ENCODE results near the gene OMP. TPM values are rescaled to one million over a fixed set of nuclear protein-coding genes. Genes with fewer than 3 reads are reported as not detected.

OMP gene
- total RNA-seq, 2 experiments from 2014 or later, result not detected

GRCh38 chr11:77100166-77101042, 2.2 kb upstream of the OMP start:
- no peak for DNase-seq
- ChIA-PET CTCF (interaction anchor here (0.7 to 1.8 kb wide), 4 partner anchors 9 to 53 kb away, joined by 3 to 9 read pairs (median 4); no protein-coding TSS in a partner anchor), POLR2A (no interaction called here)
- Mint-ChIP-seq H3K4me3 (no peak overlapping the region), H3K4me1 (ENCODE audit: low read depth) (no peaks in the 10 kb centered on the region), H3K9me3 (no peaks in the 10 kb centered on the region), H3K27ac (no peak overlapping the region), H3K36me3 (no peaks in the 10 kb centered on the region), H3K27me3 (no peaks in the 10 kb centered on the region)
- intact Hi-C loops (cut with micrococcal nuclease), result no loop called here

DNA sequence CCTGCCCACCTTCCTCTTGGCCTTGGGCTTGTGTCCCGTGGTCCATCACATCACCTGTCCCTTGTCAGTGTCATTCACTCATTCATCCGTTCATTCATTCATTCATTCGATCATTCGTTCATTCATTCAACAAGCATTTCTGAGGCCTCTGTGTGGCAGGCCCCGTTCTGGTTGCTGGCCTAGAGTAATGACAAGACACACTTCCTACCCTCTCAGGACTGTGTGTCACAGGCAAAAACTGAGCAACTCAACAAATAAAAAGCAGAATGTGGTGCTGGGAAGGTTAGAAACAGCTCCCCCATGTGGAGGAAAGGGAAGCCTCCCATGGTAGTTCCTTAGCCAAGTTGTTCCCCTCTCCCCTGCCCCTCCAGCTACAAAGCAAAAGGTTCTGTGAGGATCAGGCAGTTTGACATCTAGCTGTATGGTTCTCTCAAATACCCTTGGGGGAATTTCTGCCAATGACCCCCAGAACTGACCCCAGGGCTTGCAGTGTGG, 1.6 kb upstream of the OMP start:
- no peaks in the 10 kb centered on the region for H3K36me3 Mint-ChIP-seq
- no peak overlapping the region for H3K4me3 Mint-ChIP-seq
- no peak for DNase-seq
- no peaks in the 10 kb centered on the region for H3K27me3 Mint-ChIP-seq
- intact Hi-C loops (cut with micrococcal nuclease), result no loop called here
- H3K27ac Mint-ChIP-seq, result no peak overlapping the region
- ChIA-PET POLR2A (no interaction called here), CTCF (interaction anchor here (0.7 to 1.8 kb wide), 3 partner anchors 9 to 53 kb away, joined by 3 to 9 read pairs (median 5); no protein-coding TSS in a partner anchor)
- no peaks in the 10 kb centered on the region for H3K9me3 Mint-ChIP-seq
- H3K4me1 Mint-ChIP-seq (ENCODE audit: low read depth), result no peaks in the 10 kb centered on the region

GRCh38 chr11:77103319-77103718, 679 bp downstream of the OMP start:
- no peaks in the 10 kb centered on the region for H3K9me3 Mint-ChIP-seq
- no peak for DNase-seq
- CTCF ChIA-PET, result interaction anchor here (0.7 kb wide), 1 partner anchor 11 kb away, joined by 3 read pairs; no protein-coding TSS in a partner anchor
- no peak overlapping the region for H3K4me3 Mint-ChIP-seq
- no peaks in the 10 kb centered on the region for H3K27me3 Mint-ChIP-seq
- intact Hi-C loops (cut with micrococcal nuclease), result no loop called here
- no peaks in the 10 kb centered on the region for H3K4me1 Mint-ChIP-seq (ENCODE audit: low read depth)
- H3K36me3 Mint-ChIP-seq, result no peaks in the 10 kb centered on the region
- POLR2A ChIA-PET, result no interaction called here
- no peak overlapping the region for H3K27ac Mint-ChIP-seq

DNA sequence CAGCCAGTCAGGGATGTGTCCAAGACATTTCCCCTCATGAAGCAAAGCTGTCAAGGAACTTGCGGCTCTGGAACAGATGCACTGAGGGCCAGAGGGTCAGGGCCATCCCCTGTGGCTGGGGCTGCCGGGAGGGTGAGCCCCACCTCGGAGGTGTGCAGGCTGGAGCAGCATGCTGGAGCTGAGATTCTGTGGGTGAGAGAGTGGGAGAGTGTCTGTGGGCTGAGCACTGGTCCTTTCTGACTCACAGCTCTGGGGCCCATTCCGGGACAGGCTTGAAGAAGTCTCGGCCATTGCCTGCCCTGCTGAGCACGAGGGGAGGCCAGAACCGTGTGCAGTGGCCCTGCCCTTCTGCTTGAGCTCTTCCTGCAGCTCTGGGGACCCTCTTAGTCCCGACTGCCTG, 2.1 kb downstream of the OMP start:
- H3K9me3 Mint-ChIP-seq, result no peaks in the 10 kb centered on the region
- no peaks in the 10 kb centered on the region for H3K36me3 Mint-ChIP-seq
- H3K27ac Mint-ChIP-seq, result no peak overlapping the region
- intact Hi-C loops (cut with micrococcal nuclease), result no loop called here
- DNase-seq, result no peak
- no peak overlapping the region for H3K4me3 Mint-ChIP-seq
- ChIA-PET CTCF (interaction anchor here (0.7 to 2.5 kb wide), 2 partner anchors 10 to 14 kb away, joined by 5 to 10 read pairs; no protein-coding TSS in a partner anchor), POLR2A (no interaction called here)
- no peaks in the 10 kb centered on the region for H3K4me1 Mint-ChIP-seq (ENCODE audit: low read depth)
- no peaks in the 10 kb centered on the region for H3K27me3 Mint-ChIP-seq

- Mint-ChIP-seq H3K27me3 (no peaks in the 10 kb centered on the region), H3K4me3 (no peak overlapping the region), H3K36me3 (no peaks in the 10 kb centered on the region), H3K4me1 (ENCODE audit: low read depth) (no peaks in the 10 kb centered on the region), H3K9me3 (no peaks in the 10 kb centered on the region), H3K27ac (no peak overlapping the region)
- intact Hi-C loops (cut with micrococcal nuclease), result no loop called here
- POLR2A ChIA-PET, result no interaction called here
- CTCF ChIA-PET, result interaction anchor here (0.8 to 2.8 kb wide), 2 partner anchors 15 to 21 kb away, joined by 4 to 13 read pairs; no protein-coding TSS in a partner anchor
- DNase-seq, result no peak
These were observed 3.7 kb downstream of the OMP start for GRCh38 chr11:77106321-77106720.

GRCh38 chr11:77106759-77107158, 4.1 kb downstream of the OMP start:
- no peaks in the 10 kb centered on the region for H3K4me1 Mint-ChIP-seq (ENCODE audit: low read depth)
- no peaks in the 10 kb centered on the region for H3K36me3 Mint-ChIP-seq
- DNase-seq, result no peak
- H3K9me3 Mint-ChIP-seq, result no peaks in the 10 kb centered on the region
- no peaks in the 10 kb centered on the region for H3K27me3 Mint-ChIP-seq
- CTCF ChIA-PET, result interaction anchor here (2.8 kb wide), 1 partner anchor 15 kb away, joined by 13 read pairs; no protein-coding TSS in a partner anchor
- POLR2A ChIA-PET, result no interaction called here
- no peak overlapping the region for H3K4me3 Mint-ChIP-seq
- intact Hi-C loops (cut with micrococcal nuclease), result no loop called here
- H3K27ac Mint-ChIP-seq, result no peak overlapping the region

DNA sequence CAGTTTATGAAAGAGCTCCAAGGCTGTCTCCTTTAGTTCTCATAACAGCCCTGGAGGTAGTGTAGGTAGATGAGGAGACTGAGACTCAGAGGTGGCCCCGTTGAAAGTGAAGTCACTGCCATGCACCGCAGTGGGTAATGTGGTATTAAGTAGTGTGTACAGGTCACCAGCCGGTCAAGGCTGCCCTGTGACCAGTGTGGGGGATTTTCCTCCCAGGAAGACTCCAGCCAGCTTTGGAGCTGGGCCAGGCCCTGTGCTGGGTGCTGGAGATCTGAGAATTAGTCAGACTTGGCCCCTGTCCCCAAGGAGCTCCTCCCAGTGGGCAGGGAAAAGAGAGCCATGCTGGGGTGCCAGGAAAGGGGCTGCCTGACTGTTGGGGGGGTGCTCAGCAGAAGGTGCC, 5.3 kb downstream of the OMP start:
- Mint-ChIP-seq H3K27me3 (no peaks in the 10 kb centered on the region), H3K36me3 (no peaks in the 10 kb centered on the region), H3K27ac (no peak overlapping the region), H3K4me3 (no peak overlapping the region), H3K4me1 (ENCODE audit: low read depth) (no peaks in the 10 kb centered on the region), H3K9me3 (no peaks in the 10 kb centered on the region)
- no peak for DNase-seq
- ChIA-PET CTCF (interaction anchor here (1.8 to 2.8 kb wide), 2 partner anchors 17 to 20 kb away, joined by 5 to 13 read pairs; partner anchors contain the start of gene MYO7A), POLR2A (no interaction called here)
- intact Hi-C loops (cut with micrococcal nuclease), result no loop called here

DNA sequence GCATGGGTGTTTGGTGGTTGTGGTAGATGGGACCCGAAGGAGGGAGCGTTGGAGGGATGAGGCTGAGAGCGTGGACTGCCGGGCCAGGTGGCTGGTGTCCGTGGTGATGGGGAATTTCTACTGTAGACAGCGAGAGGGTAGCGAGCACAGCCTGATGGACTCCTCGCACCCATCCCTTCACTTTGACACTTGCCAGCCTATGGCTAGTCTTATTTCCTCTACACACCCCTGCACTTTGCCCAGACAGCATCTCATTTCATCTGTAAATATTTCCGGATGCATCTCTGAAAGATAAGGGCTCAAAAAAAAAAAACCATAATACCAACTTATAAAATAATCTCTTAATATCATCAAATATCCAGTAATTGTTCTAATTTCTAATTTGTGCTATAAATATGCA, 5.8 kb downstream of the OMP start:
- no peaks in the 10 kb centered on the region for H3K27me3 Mint-ChIP-seq
- intact Hi-C loops (cut with micrococcal nuclease), result no loop called here
- no peaks in the 10 kb centered on the region for H3K9me3 Mint-ChIP-seq
- no peaks in the 10 kb centered on the region for H3K4me1 Mint-ChIP-seq (ENCODE audit: low read depth)
- no peak overlapping the region for H3K4me3 Mint-ChIP-seq
- H3K27ac Mint-ChIP-seq, result no peak overlapping the region
- H3K36me3 Mint-ChIP-seq, result no peaks in the 10 kb centered on the region
- no peak for DNase-seq
- POLR2A ChIA-PET, result no interaction called here
- CTCF ChIA-PET, result interaction anchor here (1.8 to 2.8 kb wide), 2 partner anchors 17 to 19 kb away, joined by 5 to 13 read pairs; partner anchors contain the start of gene MYO7A

- Mint-ChIP-seq H3K4me3 (no peak overlapping the region), H3K4me1 (ENCODE audit: low read depth) (no peaks in the 10 kb centered on the region), H3K36me3 (no peaks in the 10 kb centered on the region), H3K27ac (no peak overlapping the region), H3K9me3 (no peaks in the 10 kb centered on the region), H3K27me3 (no peaks in the 10 kb centered on the region)
- intact Hi-C loops (cut with micrococcal nuclease), result loop anchor here (10.0 kb wide), 1 partner anchor 305 kb away; no protein-coding TSS in a partner anchor
- CTCF ChIA-PET, result interaction anchor here (1.8 to 2.6 kb wide), 2 partner anchors 18 to 19 kb away, joined by 5 to 8 read pairs; partner anchors contain the start of gene MYO7A
- DNase-seq, result no peak
- POLR2A ChIA-PET, result no interaction called here
These were observed 6.8 kb downstream of the OMP start for GRCh38 chr11:77109236-77110019.

- Mint-ChIP-seq H3K4me1 (ENCODE audit: low read depth) (no peaks in the 10 kb centered on the region), H3K9me3 (no peaks in the 10 kb centered on the region), H3K36me3 (no peaks in the 10 kb centered on the region), H3K27me3 (no peaks in the 10 kb centered on the region), H3K27ac (no peak overlapping the region), H3K4me3 (no peak overlapping the region)
- POLR2A ChIA-PET, result no interaction called here
- CTCF ChIA-PET, result interaction anchor here (0.6 to 2.6 kb wide), 2 partner anchors 17 to 20 kb away, joined by 4 to 8 read pairs; no protein-coding TSS in a partner anchor
- no peak for DNase-seq
- intact Hi-C loops (cut with micrococcal nuclease), result loop anchor here (10.0 kb wide), 1 partner anchor 306 kb away; no protein-coding TSS in a partner anchor
These were observed 8.2 kb downstream of the OMP start for GRCh38 chr11:77110836-77111235.

GRCh38 chr11:77111277-77111676, 8.6 kb downstream of the OMP start:
- Mint-ChIP-seq H3K27ac (no peak overlapping the region), H3K4me3 (no peak overlapping the region), H3K4me1 (ENCODE audit: low read depth) (no peaks in the 10 kb centered on the region), H3K27me3 (no peaks in the 10 kb centered on the region), H3K36me3 (no peaks in the 10 kb centered on the region), H3K9me3 (no peaks in the 10 kb centered on the region)
- intact Hi-C loops (cut with micrococcal nuclease), result loop anchor here (10.0 kb wide), 1 partner anchor 306 kb away; no protein-coding TSS in a partner anchor
- ChIA-PET POLR2A (no interaction called here), CTCF (interaction anchor here (0.6 to 2.6 kb wide), 4 partner anchors 16 to 190 kb away, joined by 3 to 8 read pairs (median 4); no protein-coding TSS in a partner anchor)
- no peak for DNase-seq
